ENCODE measurements around the gene AP3S2.
"Not testable (repeated sequence)": the region's sequence is repeated elsewhere in the genome, so short reads cannot be mapped to it uniquely, and the experiment has no call there.

The AP3S2 gene

DNA sequence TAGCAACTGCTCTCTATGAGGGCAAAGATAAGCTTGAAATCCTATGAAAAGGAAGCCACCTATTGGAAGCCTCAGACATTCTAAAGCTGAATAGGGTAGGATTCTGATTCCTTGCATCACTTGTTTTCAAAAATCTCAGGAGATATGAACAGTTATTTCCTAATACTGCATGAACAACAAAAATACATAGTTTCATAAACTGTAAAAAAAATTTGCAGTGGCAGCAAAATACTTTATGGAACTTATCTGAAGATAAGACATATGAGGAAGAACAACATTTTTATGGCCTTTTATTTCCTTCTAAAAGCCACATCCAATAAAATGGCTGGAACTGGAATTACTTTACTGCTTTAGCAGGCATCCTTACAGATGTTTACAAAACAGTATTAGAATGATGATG lies 29.9 kb downstream of the AP3S2 start:
- no peak for DNase-seq

DNA sequence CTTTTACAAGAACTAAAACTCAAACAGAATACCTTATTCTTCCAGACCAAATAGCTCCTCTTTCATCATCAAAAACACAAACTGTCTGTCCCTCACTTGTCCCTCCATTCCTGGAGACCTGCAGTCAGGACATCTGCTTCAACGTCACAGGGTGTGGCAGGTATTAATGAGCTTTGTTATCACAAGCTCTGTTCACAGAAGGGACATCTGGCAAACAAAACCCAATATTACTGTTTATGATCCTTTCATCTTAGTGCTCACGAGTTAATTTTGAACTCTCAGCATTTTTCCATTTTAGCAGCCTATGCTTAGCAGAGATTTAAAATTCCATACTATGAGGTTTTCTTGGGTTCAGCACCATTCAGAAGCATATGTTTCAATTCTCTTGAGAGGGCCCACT lies 32.9 kb downstream of the AP3S2 start:
- no peak for DNase-seq

DNA sequence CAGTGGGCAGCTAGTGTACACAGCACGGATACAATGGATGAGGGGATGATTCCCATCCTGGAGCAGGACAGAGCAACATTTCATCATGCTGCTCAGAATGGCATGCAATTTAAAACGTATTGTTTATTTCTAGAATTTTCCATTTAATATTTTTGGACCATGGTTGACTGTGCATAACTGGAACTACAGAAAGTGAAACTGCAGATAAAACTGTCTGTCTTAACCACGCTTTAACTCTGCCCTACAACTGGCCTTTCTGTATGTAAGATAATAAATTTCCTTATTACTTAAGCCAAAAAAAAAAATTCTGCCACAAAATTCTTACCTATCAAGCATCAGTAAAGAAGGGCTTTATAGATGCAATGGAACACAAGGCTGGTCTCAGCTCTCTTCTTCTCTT lies 33.4 kb downstream of the AP3S2 start:
- no peak for DNase-seq

DNA sequence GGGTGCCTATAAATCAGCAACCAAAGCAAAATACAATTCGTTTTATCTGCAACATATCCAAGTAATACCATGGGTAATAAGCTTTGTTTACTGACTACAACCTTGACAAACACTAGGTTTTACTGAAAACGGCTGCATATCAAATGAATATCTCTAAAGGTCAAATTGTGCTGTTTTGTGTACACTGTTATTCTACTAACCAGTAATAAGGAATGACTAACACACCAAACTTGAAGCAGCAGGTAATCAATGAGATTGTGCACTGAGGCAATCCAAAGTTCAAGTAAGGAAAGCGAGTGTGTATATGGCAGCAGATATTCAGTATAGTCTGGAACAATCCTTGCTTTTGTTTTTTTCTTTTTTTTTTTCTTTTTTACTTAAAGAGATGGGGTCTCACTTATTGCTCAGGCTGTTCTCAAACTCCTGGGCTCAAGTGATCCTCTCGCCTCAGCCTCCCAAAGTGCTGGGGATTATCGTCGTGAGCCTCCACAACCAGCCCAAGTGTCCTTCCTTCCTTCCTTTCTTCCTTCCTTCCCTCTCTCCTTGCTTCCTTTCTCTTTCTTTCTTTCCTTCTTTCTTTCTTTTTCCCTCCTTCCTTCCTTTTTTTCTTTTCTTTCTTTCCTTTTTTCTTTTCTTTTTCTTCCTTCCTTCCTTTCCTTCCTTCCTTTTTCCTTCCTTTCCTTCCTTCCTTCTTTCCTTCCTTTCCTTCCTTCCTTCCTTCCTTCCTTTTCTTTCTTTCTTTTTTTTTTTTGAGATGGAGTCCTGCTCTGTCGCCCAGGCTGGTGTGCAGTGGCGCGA lies 34.9 kb downstream of the AP3S2 start:
- no peak for DNase-seq

DNA sequence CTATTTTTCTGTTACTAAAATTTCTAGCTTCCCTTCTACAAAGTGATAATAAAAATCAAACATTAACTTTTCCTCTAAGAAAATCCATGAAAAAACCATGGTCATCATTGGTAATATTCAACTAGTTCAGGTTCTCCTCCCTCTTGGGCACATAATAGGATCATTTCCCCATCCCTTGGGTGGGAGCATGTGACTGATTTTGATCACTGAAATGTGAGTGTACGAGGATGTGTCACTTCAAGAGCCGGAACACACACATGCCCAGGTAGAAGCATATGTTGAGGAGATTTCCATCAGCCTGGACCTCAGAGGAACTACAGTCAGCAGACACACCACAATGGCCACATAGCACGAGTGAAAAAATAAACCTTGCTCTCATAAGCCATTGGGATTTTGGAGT lies 36.1 kb downstream of the AP3S2 start:
- DNase-seq, result no peak

DNA sequence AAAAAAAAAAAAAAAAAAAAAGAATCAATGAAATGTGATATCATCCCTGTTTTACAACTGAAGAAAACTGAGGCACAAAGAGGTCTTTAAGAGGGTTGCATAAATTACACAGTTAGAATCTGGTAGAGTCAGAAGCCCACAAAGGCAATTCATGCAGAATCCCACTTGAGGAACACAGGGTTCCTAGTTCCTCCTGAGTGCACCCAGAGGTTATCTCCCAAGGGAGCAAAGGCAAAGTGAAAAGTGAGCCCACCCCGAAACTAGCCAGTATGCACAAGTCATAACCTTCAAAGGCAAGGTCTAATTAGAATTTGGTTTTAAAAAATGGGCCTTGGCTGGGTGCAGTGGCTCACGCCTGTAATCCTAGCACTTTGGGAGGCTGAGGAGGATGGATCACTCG lies 37.8 kb downstream of the AP3S2 start:
- no peak for DNase-seq

DNA sequence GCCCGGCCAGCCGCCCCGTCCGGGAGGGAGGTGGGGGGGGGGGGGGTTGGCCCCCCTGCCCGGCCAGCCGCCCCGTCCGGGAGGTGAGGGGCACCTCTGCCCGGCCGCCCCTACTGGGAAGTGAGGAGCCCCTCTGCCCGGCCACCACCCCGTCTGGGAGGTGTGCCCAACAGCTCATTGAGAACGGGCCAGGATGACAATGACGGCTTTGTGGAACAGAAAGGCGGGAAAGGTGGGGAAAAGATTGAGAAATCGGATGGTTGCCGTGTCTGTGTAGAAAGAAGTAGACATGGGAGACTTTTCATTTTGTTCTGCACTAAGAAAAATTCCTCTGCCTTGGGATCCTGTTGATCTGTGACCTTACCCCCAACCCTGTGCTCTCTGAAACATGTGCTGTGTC lies 38.9 kb downstream of the AP3S2 start:
- not testable (repeated sequence) for DNase-seq

DNA sequence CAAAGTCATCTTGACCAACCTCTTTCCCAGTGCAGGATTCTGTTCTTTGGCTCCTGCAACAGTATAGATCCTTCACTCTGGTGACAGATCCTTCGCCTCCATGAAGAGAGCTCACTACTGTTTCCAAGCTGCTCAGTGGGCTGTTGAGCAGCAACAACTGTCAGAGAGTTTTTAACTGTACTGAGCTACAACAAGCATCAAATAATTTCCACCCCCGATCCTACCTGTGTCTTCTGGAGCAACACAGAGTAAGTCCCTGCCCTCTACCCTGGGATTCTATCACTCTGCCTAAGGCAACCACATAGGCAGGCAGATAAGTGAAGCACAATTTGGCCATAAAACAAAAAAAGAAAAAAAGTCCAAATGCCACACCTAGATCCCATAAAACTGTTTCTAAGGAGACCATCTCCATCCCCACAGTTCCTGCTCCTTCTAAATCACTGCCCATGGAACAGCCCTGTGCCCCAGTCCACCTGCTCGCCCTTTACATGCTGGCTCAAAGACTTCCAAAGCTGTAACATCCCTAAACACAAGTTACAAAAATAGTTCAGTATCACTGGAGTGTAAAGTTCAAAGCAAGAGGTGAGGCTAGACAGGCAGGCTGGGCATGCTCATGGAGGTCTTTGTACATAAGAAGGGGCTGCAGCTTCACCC lies 41.3 kb downstream of the AP3S2 start:
- DNase-seq, result no peak

DNA sequence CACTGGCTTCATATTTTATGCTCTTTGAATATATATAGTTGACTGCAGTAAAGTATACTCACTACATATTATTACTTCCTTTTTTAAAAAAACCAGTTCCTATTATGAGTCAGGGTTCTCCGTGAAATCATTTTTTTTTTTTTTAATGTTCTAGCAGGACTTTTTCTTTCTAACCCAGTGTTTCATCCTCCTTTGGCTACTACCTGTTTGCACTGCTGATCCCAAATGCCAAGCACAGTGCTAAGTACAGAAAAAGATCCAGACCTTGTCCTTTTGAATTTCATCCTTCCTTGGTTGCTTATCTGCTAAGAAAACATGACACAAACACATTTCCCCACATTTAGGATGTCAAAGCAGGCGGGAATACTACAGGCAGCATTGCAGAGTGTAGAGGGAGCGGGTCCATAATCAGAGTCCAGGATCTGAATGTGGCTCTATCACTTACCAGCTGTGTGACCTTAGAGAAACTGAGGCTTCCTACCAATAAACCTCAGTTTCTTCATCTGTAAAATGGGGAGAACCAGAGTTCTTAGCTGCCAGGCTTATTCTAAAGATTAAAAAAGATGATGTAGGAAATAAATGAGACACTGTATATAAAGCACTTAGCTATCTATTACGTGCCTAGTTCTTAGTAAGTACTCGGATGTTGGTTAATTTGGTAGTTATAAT lies 42.0 kb downstream of the AP3S2 start:
- DNase-seq, result no peak

DNA sequence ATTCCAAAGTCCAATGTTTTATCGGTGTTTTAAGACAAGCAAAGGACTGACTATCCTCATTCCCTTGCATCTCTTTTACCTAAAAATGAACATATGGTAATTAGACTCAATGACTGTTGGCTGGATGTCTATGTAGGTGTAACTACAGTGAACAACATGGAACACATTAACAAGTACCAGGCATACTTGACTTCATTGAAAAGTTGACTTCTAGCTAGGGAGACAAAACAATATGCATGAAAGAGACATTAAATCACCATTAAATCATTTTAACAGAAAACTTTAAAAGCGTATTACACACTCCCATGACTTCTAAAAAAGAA lies 44.9 kb downstream of the AP3S2 start:
- DNase-seq, result no peak

DNA sequence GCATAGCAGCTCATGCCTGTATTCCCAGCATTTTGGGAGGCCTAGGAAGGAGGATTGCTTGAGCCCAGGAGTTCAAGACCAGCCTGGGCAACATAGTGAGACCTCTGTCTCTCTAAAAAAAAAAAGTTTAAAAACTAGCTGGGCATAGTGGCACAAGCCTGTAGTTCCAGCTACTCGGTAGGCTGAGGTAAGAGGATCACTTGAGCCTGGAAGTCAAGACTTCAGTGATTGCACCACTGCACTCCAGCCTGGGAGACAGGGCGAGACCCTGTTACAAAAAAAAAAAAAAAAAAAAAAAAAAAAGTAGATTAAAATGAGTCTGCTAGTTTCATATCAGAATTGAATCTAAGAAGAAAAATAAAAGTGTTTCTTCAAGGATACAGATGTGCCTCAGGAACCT lies 46.7 kb downstream of the AP3S2 start:
- DNase-seq, result no peak

DNA sequence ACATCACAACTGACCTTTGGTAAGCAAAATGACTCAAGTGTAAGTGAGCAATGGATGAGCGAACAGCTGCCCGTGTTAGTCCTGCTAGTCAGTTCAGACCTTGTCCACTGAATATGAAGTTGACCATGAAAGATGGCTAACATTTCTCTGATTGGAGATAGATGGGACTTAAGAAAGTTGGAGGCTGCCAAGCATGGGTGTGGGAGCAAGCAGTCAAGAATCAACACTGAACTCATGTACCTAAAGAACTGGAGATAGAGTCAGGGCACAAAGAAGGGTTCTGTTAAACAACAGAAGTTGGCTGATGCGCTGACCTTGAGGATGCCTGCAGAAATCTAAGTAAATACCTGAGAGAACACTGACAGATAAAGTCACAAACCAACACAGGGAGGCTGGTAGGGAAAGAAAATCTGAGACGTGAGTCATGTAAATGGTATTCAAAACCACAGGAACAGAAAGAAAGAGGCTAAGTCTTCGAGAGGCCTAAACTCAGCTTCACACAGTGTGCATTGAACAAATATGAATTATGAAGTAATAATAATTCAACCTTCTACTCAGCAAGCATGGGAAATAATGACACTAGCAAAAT lies 48.4 kb downstream of the AP3S2 start:
- no peak for DNase-seq

DNA sequence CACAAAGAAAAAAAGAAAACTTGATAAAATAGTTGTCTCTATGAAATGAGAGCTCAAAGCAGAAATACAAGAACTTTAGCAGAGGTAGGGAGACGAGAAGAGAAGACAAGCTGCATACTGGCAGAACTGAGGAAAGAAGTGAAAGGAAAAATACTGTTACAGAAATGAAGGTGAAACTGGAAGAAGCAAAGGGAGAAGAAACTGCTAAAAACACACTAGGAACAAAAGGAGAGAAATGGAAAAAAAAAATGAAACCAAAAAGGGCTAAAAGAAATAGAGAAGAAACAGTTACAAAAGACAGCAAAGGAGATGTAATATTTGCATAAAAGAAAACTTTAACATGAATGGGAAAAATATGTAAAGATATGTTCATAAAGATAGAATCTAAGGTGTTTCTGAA lies 51.8 kb downstream of the AP3S2 start:
- no peak for DNase-seq

DNA sequence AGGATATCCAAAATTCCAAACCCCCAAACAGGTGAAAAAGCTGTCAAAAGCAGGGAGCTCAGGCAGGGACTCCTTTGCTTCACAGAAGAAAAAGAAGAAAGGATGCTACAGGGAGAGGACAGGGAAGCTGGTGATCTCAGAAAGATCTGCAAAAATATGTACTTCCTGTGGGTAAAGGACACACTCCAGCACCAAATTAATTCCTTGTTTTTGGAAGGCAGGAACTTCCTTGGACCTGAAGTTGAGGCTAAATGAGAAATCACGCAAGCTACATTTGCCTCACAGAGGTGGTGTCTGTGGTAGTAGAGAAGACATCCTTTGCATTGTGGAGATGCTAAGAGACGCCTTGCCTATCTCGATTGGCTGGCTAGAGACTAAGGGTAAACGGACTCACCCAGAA lies 52.5 kb downstream of the AP3S2 start:
- no peak for DNase-seq

DNA sequence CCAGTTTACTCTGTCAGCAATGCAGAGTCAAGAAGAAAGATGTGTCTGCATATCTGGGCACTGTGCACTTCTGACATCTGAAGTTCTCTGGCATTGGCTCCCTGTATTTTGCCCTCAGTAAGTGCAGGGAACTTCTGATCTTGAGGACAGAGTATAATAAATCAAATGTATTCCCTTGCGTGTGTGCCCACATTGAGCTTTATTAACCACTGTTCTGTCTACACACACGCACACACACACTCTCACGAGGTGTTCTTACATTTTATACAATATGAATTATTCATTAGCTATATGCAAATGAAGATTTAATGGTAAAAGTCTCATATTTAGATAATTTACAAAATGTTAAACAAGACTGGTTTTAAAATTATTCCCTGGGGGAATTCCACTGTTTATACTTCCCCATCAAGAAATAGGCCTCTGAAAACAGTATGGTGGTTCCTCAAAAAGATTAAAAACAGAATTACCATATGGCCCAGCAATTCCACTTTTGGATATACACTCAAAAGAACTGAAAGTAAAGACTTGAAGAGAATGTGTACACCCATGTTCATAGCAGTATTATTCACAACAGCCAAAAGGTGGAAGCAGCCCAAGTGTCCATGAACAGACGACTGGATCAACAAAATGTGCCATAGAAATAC lies 54.5 kb downstream of the AP3S2 start:
- no peak for DNase-seq

DNA sequence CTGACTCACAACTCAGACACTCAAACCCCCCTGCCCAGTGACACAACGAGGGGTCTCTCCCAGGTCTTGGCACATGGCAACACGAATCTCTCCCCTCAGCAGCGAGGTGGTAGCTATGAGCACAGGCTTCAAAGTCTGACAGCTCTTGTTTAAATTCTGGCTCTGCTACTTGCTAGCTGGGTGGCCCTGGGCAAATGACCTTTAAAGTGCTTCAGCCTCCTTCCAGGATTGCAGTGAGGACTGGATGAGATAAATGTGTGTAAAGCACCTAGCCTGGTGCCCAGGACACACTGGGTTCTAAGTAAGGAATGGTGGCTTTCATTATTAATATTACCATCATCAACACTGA lies 56.0 kb downstream of the AP3S2 start:
- no peak for DNase-seq

DNA sequence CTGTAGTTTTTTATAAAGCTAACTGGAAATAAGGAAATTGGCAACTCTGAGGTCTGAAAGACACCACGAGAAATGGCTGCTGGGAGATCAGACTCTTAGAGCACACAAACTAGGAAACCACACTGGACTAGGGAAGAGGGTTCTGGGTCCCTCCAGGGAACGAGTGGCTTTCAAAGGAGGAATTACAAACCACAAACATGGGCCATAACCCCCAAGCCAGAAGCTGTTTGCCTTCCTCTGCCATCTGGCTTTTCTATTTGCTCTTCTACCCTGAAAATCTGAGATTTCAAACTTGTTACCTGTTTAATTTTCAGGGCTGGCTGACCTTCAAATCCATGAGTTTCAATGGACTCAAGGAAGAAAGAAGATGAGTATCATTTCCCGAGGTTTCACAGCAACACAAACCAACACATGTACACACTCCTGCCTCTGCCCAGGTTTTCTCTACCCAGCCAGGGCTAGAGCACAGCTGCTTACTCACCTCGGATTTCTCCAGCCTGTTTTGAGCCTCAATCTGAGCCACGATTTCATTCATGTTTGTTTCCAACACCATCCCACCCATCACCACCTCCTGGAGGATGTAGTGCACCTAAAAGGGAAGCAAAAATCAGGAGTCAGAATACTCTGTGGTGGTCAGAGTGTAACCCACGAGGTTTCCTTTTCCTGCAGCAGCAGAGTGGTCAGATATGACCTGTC lies 56.5 kb downstream of the AP3S2 start:
- DNase-seq, result no peak

DNA sequence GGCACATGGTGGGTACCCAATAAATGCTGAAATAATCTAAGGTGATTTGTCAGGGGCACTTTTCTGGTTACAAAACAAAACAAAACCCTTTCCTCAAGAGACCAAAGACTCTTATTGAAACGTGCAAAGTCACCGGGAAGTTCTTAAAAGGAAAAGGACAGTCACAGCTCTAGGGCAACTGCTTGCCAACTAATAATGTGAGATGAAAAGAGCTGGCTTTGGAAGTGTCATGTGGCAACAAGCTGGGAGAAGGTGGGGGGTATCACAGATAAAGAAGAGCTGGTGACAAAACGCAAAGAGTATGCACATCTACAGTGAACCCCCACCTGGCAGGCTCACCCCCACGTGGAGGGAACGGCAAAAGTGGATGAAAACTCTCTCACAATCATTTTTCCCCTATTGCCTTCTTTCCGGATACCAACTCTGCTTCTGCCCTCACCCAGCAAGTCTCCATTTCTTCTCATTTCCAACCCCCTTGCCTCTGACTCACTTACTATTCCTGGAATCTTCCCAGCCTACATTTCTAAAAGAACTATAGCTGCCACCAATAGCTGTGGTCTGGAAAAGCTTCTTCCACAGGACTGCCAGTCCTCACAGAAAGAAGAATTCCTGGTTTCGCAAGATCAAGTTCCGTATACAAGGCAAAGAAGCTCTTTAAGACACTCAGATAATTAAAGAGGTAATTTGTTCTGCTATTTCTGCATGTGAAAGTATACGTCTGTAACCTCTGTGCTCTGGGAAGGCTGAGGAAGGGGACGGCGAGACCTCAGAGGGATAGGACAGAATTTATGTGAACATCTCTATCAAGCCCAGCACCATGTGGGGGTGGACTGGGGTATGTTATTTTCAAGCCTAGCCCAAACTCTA lies 57.3 kb downstream of the AP3S2 start:
- DNase-seq, result no peak

DNA sequence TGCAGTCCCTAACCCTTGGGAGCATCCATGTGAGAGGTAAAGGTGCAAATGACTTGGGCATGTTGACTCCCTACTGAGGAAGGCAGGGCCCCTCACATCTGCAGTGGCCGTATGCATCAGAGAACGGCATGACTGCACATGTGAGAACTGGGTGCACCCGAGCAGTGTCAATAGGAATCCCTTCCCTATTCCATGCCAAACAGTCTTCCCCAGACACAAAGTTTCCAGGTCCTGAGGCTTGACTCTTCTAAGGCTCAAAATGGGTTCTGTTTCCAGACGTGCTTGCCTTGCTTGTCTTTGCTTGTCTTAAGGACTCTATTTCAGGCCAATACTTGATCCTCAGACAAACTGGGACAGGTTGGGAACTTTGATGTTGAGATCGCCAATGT lies 58.6 kb downstream of the AP3S2 start:
- no peak for DNase-seq

DNA sequence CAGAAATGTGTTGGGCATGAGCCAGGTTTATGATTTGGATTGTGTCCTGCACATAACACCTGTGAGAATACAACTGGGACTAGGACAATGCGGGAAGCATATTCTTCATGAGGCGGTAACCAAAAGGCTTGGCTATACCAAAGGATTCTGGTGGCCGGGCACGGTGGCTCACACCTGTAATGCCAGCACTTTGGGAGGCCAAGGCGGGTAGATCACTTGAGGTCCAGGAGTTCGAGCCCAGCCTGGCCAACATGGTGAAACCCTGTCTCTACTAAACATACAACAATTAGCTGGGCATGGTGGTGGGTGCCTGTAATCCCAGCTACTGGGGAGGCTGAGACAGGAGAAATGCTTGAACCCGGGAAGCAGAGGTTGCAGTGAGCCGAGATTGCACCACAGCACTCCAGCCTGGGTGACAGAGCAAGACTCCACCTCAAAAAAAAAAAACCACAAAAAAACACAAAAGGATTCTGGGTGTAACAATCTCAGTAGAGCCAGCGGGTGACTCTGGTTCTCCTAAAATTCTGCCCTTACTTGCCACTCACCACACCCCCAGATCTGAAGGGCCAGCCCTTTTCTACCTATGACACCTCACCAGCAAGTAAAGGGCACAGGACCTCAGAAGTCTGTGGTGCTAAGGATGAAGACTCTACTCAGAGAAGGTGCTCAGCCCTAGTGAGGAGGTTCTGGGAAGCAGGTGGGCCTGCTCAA lies 59.2 kb downstream of the AP3S2 start:
- not testable (repeated sequence) for DNase-seq

DNA sequence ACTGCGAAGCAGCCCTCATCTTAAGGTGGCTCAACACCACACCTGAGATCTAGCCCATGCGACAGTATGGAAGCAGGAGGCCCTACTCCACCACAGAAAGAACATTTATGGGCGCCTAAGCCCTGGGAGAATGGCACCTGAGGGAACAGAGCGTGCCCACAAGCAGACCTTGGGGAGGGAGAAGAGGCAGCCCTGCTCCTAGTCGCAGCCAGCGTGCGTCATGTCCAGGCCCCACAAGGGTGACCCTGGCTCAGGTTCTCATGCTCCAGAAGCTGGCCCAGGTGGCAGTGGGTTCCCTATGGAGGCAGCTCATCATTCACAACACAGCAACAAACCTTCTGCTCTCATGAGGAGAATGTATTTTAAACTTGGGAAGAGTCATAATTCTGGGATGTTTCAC lies 59.8 kb downstream of the AP3S2 start:
- DNase-seq, result no peak
